ENCODE measurements around the gene CDH5. TPM values are rescaled to one million over a fixed set of nuclear protein-coding genes. Genes with fewer than 3 reads are reported as not detected.

CDH5 gene
- total and polyA plus RNA-seq, 2 of the 13 experiments (the other 11 are each of a cell fraction or from before 2014, with no cell fraction given): 0.71 to 1.1 TPM

GRCh38 chr16:66387817-66388332 lies 21.4 kb downstream of the CDH5 start (continued):
- TF ChIP-seq ETV5 (CRISPR knock-in tag; IDR thresholded peaks at IDR 0.05; ENCODE audit: borderline replicate concordance) (no peak), SAP130 (CRISPR knock-in tag; IDR thresholded peaks at IDR 0.05; ENCODE audit: low read depth) (no peak), ZNF350 (CRISPR knock-in tag; IDR thresholded peaks at IDR 0.05; ENCODE audit: borderline replicate concordance, low read depth) (peak; percentile 53), HNRNPH1 (optimal IDR thresholded peaks at IDR 0.05; ENCODE audit: low read depth, low read length) (peak; percentile 59), U2AF1 (optimal IDR thresholded peaks at IDR 0.05; ENCODE audit: low read depth, low read length) (no peak), MAX (IDR thresholded peaks at IDR 0.05) (no peak; the same call in 1 of the 2 replicates), ZNF782 (CRISPR knock-in tag; IDR thresholded peaks at IDR 0.05; ENCODE audit: borderline replicate concordance) (no peak), RNF2 (conservative IDR thresholded peaks at IDR 0.05; ENCODE audit: low read depth) (no peak), ZNF713 (CRISPR knock-in tag; IDR thresholded peaks at IDR 0.05) (peak; percentile 83; the same call in 1 of the 2 replicates), ZBTB25 (CRISPR knock-in tag; IDR thresholded peaks at IDR 0.05) (no peak), CREM (IDR thresholded peaks at IDR 0.05) (peak; percentile 15; the same call in 1 of the 2 replicates), CREM (CRISPR knock-in tag; IDR thresholded peaks at IDR 0.05) (no peak), TFAP4 (IDR thresholded peaks at IDR 0.05; ENCODE audit: borderline replicate concordance, low read depth) (peak; percentile 58; the same call in 1 of the 2 replicates), KAT7 (CRISPR knock-in tag; IDR thresholded peaks at IDR 0.05; ENCODE audit: borderline replicate concordance) (no peak), SOX6 (IDR thresholded peaks at IDR 0.05) (no peak), SOX6 (CRISPR knock-in tag; IDR thresholded peaks at IDR 0.05) (peak; percentile 73), ZNF563 (CRISPR knock-in tag; IDR thresholded peaks at IDR 0.05) (peak; percentile 58; the same call in 1 of the 2 replicates), ESRRA (CRISPR knock-in tag; IDR thresholded peaks at IDR 0.05; ENCODE audit: low read depth) (peak; percentile 79), HOXA3 (CRISPR knock-in tag; IDR thresholded peaks at IDR 0.05) (peak; percentile 34; the same call in 1 of the 2 replicates), HOXD1 (CRISPR knock-in tag; IDR thresholded peaks at IDR 0.05) (0 out of 2 replicates have a peak, but pooled peaks have one; percentile 24), RFX5 (IDR thresholded peaks at IDR 0.05; ENCODE audit: low read depth, low read length) (no peak), EP300 (IDR thresholded peaks at IDR 0.05; ENCODE audit: low read depth in 2 of 2, low read length in 2 of 2) (peak in 1 of 2 experiments; percentile 77; a peak in 2 of 4 replicates), EP300 (CRISPR knock-in tag; IDR thresholded peaks at IDR 0.05; ENCODE audit: borderline replicate concordance) (no peak), MEF2D (CRISPR knock-in tag; IDR thresholded peaks at IDR 0.05) (0 out of 2 replicates have a peak, but pooled peaks have one; percentile 7), FOXP4 (CRISPR knock-in tag; IDR thresholded peaks at IDR 0.05) (no peak), DZIP1 (CRISPR knock-in tag; IDR thresholded peaks at IDR 0.05) (no peak)

Data from HepG2 (cell line).